ENCODE measurements around the gene SMAD6. TPM values are rescaled to one million over a fixed set of nuclear protein-coding genes. Genes with fewer than 3 reads are reported as not detected.

SMAD6 gene
- total and polyA plus RNA-seq, 12 donors: 6.6 to 43.4 (median 19.7) TPM

DNA sequence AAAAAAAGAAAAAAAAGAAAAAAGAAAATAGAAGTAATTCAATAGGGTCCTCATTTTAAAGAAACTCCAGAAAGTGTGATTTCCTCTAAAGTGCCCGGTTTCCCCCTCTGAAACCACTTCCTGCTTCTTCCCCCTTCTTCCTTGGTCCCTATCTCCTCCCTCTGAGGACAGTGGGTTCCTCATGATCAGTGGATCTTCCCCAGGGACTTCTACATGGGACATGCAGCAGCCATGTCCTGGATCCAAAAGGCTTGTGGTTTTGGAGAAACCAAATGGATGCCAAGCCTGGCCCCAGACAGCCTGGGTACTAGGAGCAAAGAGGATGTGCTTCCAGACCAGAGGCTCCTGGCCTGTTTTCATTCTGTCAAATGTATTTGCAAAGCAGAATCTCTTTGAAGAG is 26.6 kb upstream of the SMAD6 start:
- intact Hi-C loops (cut with DNase I): no loop called here

DNA sequence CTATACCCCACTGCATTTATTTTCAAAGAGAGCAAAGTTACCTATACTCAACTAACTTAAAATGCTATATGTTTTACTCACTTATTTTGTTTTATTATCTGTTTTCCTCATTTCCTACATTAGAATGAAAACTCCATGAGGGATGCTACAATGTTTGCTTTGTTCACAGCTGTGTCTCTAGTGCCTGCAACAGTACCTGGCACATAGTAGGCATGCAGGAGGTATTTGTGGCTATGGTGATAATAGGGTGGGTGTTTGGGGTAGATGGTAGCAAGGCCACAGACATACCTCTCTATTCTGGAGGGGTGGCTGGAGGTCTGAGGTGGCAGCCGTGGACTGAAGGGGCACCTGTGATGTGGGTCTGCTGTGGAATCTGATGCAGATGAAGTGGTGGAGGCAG is 24.7 kb upstream of the SMAD6 start:
- intact Hi-C loops (cut with DNase I): no loop called here
- WGBS, 2 donors: 89 to 97% methylated on average over 1 of the region's 1 CpG
- DNase-seq: no peak

More for the DNA sequence above, 26.6 kb upstream of the SMAD6 start:
- no peak for ATAC-seq
- WGBS, 2 donors: 68 to 81% methylated on average over 1 of the region's 1 CpG
- TF ChIP-seq, protein P1, sequence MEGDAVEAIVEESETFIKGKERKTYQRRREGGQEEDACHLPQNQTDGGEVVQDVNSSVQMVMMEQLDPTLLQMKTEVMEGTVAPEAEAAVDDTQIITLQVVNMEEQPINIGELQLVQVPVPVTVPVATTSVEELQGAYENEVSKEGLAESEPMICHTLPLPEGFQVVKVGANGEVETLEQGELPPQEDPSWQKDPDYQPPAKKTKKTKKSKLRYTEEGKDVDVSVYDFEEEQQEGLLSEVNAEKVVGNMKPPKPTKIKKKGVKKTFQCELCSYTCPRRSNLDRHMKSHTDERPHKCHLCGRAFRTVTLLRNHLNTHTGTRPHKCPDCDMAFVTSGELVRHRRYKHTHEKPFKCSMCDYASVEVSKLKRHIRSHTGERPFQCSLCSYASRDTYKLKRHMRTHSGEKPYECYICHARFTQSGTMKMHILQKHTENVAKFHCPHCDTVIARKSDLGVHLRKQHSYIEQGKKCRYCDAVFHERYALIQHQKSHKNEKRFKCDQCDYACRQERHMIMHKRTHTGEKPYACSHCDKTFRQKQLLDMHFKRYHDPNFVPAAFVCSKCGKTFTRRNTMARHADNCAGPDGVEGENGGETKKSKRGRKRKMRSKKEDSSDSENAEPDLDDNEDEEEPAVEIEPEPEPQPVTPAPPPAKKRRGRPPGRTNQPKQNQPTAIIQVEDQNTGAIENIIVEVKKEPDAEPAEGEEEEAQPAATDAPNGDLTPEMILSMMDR (IDR thresholded peaks at IDR 0.05): no peak
- peaks cover 0 to 29% (median 18%) of the 10 kb centered on the region in 9 donors for H3K4me1 ChIP-seq
- no peaks in the 10 kb centered on the region for H3K9me3 ChIP-seq
- H3K27me3 ChIP-seq: no peaks in the 10 kb centered on the region
- no peak overlapping the region for H3K4me3 ChIP-seq
- H3K36me3 ChIP-seq: no peaks in the 10 kb centered on the region
- DNase-seq: no peak
- no peak overlapping the region for H3K27ac ChIP-seq

DNA sequence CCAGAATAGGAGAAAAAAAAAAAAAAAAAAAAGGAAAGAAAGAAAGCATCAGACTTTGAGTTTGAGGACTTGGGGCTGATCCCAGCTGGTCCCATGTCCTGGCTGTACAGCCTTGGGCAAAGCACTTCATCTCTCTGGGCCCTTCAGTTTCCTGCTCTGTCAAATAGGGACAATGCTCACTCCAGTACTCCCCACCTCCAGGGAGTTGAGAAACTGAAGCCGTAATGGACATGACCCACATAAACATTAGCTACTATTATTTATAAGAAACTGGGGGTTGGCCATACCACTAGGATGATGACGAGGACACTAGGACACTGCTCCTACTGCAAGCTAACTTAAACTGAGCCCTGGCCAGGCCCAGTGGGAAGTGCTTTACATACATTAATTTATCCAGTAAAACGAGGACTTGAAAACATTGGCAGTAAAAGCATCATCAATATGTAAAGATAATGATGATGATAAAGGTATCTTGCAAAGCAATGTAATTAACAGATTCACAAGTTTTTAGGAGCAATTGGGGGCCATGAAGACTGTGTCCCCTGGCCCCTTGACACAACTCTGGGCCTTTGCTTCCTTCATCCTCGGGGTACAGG is 22.9 kb upstream of the SMAD6 start:
- intact Hi-C loops (cut with DNase I): no loop called here
- ATAC-seq: peak in 2 of 8 donors; percentile 15 to 22
- TF ChIP-seq, protein P1 (IDR thresholded peaks at IDR 0.05): no peak
- peaks cover 0 to 23% (median 5%) of the 10 kb centered on the region in 11 donors for H3K9me3 ChIP-seq
- peak overlapping the region in 9 of 10 donors; percentile 30 to 83 (median 78) for H3K27ac ChIP-seq
- no peaks in the 10 kb centered on the region for H3K27me3 ChIP-seq
- 55 to 59% methylated on average over 4 of the region's 4 CpGs for WGBS, 2 donors
- no peak for DNase-seq
- peaks cover 0 to 30% (median 18%) of the 10 kb centered on the region in 9 donors for H3K4me1 ChIP-seq
- H3K36me3 ChIP-seq: no peaks in the 10 kb centered on the region
- H3K4me3 ChIP-seq: no peak overlapping the region

More for the DNA sequence above, 24.7 kb upstream of the SMAD6 start:
- TF ChIP-seq, protein P1 (IDR thresholded peaks at IDR 0.05): no peak
- Histone ChIP-seq H3K36me3 (no peaks in the 10 kb centered on the region), H3K4me1 (peaks cover 0 to 30% (median 18%) of the 10 kb centered on the region in 9 donors), H3K27me3 (no peaks in the 10 kb centered on the region), H3K9me3 (peaks cover 0 to 14% (median 4%) of the 10 kb centered on the region in 11 donors), H3K27ac (no peak overlapping the region), H3K4me3 (no peak overlapping the region)
- no peak for ATAC-seq

DNA sequence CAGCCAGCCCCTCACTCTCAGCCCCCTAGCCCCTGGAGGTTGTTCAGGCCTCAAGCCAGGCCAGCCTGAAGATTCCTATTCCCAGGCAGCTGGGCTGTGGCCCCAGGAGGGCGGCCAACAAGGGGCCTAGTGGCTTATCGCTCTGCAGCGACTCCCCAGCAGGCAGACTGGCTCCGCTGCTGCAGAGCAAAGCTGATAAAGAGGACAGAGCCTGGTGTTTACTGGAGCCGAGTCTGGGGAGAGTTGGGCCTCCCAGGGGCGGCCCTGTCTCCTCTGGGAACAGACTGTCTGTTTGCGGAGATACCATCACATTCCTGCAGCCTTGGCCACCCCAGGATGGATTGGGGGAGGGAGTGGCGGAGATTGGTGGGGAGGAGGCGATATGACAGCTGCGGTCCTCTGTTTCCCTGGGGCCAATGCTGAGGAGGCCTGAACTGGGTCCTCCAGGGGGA is 22.4 kb upstream of the SMAD6 start:
- Histone ChIP-seq H3K4me1 (peaks cover 0 to 30% (median 18%) of the 10 kb centered on the region in 9 donors), H3K4me3 (no peak overlapping the region), H3K27me3 (no peaks in the 10 kb centered on the region), H3K27ac (peak overlapping the region in 9 of 10 donors; percentile 30 to 83 (median 78)), H3K36me3 (no peaks in the 10 kb centered on the region), H3K9me3 (peaks cover 0 to 28% (median 5%) of the 10 kb centered on the region in 11 donors)
- TF ChIP-seq, protein P1 (IDR thresholded peaks at IDR 0.05): no peak
- intact Hi-C loops (cut with DNase I): no loop called here
- ATAC-seq (peak; percentile 77 to 97 (median 88)), DNase-seq (peak; percentile 40 to 54)
- WGBS, 2 donors: 35 to 50% methylated on average over 10 of the region's 10 CpGs

Measured in heart right ventricle (tissue), 16 donors.